Activated T-helper 1 cell treated with Interleukin-2 at 50 U/mL for 16 hours (primary cell): ENCODE data around the gene SDC1.

Experiments used
- DNase-seq: peaks from one replicate; pipeline ENCODE4 v3.0.0-alpha.2; 2020; ENCODE audit warnings: low read depth

Gene SDC1

DNA sequence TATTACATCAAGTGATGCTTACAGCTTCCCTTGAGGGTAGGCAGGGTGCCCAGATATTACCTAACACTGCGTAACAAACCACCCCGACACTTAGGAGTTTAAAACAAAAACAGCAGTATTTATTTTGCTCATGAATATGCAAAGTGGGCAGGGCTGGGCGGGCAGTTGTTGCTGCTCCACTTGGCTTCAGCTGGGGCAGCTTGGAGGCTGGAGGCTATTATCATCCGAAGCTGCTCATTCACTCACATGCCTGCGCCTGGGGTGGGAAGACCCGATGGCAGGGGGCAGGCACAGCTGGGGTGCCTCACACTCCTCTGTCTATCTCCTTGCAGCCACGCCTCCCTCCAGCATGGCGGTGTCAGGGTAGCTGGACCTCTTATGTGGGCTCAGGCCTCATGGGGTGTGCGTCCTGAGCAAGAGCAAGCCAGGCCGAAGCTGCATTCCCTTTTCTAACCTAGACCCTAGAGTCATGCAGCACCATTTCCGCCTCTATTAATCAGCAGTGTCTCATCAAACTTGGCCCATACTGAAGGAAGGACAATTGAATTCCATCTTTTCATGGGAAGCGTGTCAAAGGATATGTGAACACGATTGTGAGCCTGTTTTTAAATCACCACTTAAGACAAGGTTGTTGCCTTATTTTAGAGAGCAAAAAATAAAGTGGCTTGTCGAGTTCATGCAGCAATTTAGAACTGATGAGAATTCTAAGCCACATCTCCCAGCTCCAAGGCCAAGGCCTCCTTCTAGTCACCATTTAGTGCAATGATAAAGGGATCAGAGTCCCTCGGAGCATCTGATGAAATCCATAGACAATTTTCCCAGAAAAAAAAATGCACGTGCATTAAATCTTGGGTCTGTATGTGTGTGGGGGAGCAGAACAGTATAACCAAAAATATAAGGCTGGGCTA lies 54.9 kb downstream of the SDC1 start:
- DNase-seq: no peak

DNA sequence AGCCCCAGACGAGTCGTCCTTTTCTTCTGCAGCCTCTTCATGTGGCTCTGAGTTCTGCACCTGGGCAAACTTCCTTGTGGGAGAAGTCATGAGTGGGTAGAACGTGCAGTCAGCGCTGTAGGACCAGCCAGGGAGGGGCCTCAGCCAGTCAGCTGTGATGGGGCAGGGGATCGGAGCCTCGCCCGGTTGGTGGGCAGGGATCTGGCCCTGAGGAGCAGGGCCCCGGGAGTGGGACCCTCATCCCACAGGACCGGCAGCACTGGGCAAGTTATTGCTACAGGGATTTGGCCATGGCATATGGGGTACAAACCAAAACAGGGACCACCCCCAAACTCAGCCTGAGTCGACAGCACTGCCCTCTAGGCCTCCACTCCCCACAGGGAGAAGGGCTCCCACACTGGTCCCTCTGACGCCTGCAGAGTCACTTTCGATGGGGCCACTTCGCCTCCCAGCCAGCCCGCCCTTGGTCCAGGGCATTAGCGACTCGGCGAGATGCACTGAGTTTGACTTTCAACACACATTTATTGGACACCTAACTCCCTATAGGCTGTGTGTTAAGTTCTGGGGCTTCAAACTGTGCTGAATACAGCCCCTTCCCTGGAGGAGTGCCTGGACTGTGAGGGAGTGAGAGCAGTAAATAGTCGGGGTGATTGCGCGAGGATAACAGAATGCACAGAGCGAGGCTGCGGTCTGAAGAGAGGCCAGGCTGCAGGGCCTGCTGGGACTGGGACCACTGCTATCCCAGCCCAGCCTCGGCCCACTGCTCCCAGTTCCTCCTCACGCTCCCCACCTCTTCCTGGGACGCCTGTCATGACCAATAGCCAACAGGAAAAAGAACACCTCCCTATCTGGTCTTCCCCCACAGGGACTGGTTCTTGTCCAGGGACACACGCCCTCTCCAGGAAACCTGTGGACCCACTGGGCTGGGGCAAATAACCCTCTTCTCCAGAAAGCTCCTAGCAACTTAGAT lies 55.9 kb downstream of the SDC1 start:
- no peak for DNase-seq

- DNase-seq: no peak
Observed at GRCh38 chr2:20168048-20168726, 56.7 kb downstream of the SDC1 start.

- no peak for DNase-seq
Observed at GRCh38 chr2:20167356-20167755, 57.6 kb downstream of the SDC1 start.

GRCh38 chr2:20165677-20166509 lies 59.0 kb downstream of the SDC1 start:
- no peak for DNase-seq

- no peak for DNase-seq
Observed at GRCh38 chr2:20164734-20165478, 60.0 kb downstream of the SDC1 start.

GRCh38 chr2:20164061-20164733 lies 60.7 kb downstream of the SDC1 start:
- no peak for DNase-seq

GRCh38 chr2:20159411-20160070 lies 65.4 kb downstream of the SDC1 start:
- no peak for DNase-seq

DNA sequence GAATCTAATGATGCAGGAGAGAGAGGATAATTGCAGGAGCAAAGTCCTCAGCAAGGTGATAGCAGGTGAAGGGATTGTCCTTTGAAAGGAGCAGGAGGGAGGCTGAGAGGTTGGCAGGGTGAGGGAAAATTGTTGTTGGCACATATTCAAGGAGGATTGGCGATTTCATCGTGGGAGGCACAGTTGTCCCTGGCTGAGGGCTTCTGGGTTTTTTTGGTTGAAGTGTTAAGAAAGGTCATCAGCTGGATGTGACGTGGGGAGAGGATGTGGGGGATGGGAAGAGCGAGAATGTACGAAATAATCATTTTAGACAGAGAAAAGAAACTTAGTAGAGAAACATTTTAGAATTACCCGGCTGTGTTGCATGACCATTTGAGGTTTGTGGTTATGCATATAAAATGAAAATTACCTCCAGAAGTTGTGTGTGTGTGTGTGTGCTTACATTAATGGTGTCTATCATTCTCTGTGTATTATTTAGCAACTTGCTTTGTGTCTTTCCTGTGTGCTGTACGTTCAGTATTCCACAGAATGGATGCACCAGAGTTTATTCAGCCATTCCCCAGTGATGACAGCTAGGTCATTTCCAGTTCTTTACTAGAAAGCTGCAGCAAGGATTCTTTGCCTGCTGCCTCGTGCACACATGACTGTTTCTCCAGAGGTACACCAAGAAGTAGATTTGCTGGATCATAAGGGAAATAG lies 67.6 kb downstream of the SDC1 start:
- DNase-seq: no peak

GRCh38 chr2:20156836-20157192 lies 68.1 kb downstream of the SDC1 start:
- DNase-seq: no peak

GRCh38 chr2:20156076-20156759 lies 68.7 kb downstream of the SDC1 start:
- no peak for DNase-seq

DNA sequence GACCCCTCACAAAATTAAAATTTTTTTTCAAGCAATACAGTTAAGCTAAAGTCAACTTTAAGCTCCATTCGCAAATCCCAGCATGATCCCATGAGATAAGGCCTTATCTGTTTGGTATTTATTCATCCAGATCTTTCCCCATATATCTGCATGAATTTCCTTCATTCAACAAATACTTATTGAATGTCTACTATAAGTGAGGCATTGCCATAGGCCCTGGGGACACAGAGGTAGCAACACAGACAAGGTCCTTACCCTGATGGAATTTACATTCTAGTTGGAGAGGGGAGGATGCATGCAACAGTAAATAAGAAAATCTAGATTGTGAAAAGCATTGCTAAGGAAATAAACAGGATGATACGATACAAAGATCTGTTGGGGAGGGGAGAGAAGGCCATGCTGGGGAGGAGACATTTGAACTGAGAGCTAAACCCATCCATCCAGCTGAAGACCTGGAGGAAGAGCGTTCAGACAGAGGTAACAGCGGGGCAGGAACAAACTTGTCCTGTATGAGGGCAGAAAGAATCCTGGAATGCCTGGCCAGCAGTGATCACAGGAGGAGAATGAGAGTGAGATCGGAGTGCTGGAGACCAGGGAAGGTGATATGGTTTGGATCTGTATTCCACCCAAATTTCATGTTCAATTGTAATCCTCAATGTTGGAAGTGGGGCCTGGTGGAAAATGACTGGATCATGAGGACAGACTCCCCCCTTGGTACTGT lies 71.6 kb downstream of the SDC1 start:
- DNase-seq: no peak

- DNase-seq: no peak
Observed at GRCh38 chr2:20150806-20151571, 73.9 kb downstream of the SDC1 start.
